CD4-positive, alpha-beta T cell treated with Interleukin-10 for 1 hour (primary cell): Measurements from ENCODE around the gene NT5C3B.

Experiments used
- DNase-seq: peaks from one replicate; pipeline ENCODE4 v3.0.0-alpha.2; 2020

Gene NT5C3B

GRCh38 chr17:41806685-41807445 is 29.2 kb downstream of the NT5C3B start:
- no peak for DNase-seq

- no peak for DNase-seq
Measured at GRCh38 chr17:41803049-41804020, 32.7 kb downstream of the NT5C3B start.

GRCh38 chr17:41801374-41802271 is 34.4 kb downstream of the NT5C3B start:
- peak; percentile 72 for DNase-seq

- no peak for DNase-seq
Measured at GRCh38 chr17:41800601-41801373, 35.2 kb downstream of the NT5C3B start.

- no peak for DNase-seq
Measured at GRCh38 chr17:41799366-41799765, 36.7 kb downstream of the NT5C3B start.

GRCh38 chr17:41797377-41797776 is 38.7 kb downstream of the NT5C3B start:
- no peak for DNase-seq

GRCh38 chr17:41796121-41796895 is 39.7 kb downstream of the NT5C3B start:
- DNase-seq: no peak

- DNase-seq: no peak
Measured at GRCh38 chr17:41794540-41794975, 41.5 kb downstream of the NT5C3B start.

GRCh38 chr17:41793784-41794539 is 42.1 kb downstream of the NT5C3B start:
- DNase-seq: no peak

- DNase-seq: no peak
Measured at GRCh38 chr17:41792845-41793783, 42.9 kb downstream of the NT5C3B start.

- DNase-seq: no peak
Measured at GRCh38 chr17:41787021-41787418, 49.0 kb downstream of the NT5C3B start.

GRCh38 chr17:41786227-41787020 is 49.6 kb downstream of the NT5C3B start, which contains the start of gene JUP:
TSS of gene JUP (minus strand) at chr17:41786711. CDS start at chr17:41771854, 14,857 bp downstream.
- DNase-seq: peak; percentile 91

GRCh38 chr17:41785859-41786226 is 50.2 kb downstream of the NT5C3B start:
- peak; percentile 7 for DNase-seq

- DNase-seq: no peak
Measured at GRCh38 chr17:41785091-41785858, 50.8 kb downstream of the NT5C3B start.

- no peak for DNase-seq
Measured at GRCh38 chr17:41784207-41784744, 51.8 kb downstream of the NT5C3B start.

- DNase-seq: no peak
Measured at GRCh38 chr17:41782142-41782541, 53.9 kb downstream of the NT5C3B start.
